GM19043 (cell line): ENCODE results near the gene MINDY3.

Source experiments
- ATAC-seq: cut with Tn5 transposase; IDR thresholded peaks from one replicate; pipeline ENCODE4 v1.9.1; 2021; ENCODE audit warnings: low read depth; ENCODE audit not compliant: unreplicated experiment

Gene MINDY3

GRCh38 chr10:15742102-15742501 lies 118.2 kb downstream of the MINDY3 start:
- no peak for ATAC-seq

GRCh38 chr10:15741581-15741980 lies 118.7 kb downstream of the MINDY3 start:
- no peak for ATAC-seq

- ATAC-seq, result no peak
Measured at GRCh38 chr10:15740261-15740660, 120.0 kb downstream of the MINDY3 start.

GRCh38 chr10:15739254-15739970 lies 120.9 kb downstream of the MINDY3 start:
- no peak for ATAC-seq

GRCh38 chr10:15738270-15738925 lies 121.9 kb downstream of the MINDY3 start:
- no peak for ATAC-seq

GRCh38 chr10:15737656-15738055 lies 122.7 kb downstream of the MINDY3 start:
- ATAC-seq, result no peak

- ATAC-seq, result no peak
Measured at GRCh38 chr10:15735763-15736162, 124.5 kb downstream of the MINDY3 start.

- ATAC-seq, result no peak
Measured at GRCh38 chr10:15730341-15730740, 130.0 kb downstream of the MINDY3 start.

GRCh38 chr10:15729890-15730289 lies 130.4 kb downstream of the MINDY3 start:
- no peak for ATAC-seq
